HG03378 (cell line): Measurements from ENCODE around the gene TMED4.
"Not testable (repeated sequence)": the region's sequence is repeated elsewhere in the genome, so short reads cannot be mapped to it uniquely, and the experiment has no call there.

Source experiments
- ATAC-seq: cut with Tn5 transposase; IDR thresholded peaks from one replicate; pipeline ENCODE4 v1.9.1; 2021; ENCODE audit warnings: mild to moderate bottlenecking, moderate library complexity; ENCODE audit not compliant: unreplicated experiment

TMED4 gene

DNA sequence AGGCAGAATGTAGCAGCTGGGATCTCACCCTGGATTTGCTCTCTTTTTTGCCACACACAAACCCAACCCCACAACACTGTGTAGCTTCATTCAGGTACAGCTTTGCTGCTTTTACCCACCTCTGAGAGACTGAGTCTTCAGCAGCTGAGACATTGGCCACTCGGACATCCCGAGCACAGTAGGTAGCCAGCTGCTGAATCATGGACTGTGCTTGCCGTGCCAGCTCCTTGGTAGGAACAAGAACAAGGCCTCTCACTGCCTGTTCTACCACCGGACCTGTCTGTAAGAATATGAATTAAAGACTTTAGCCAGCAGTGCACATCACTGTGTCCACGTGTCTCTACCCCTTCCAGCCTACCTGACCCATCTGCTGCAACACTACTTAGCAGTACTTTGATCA is 9.3 kb downstream of the TMED4 start:
- no peak for ATAC-seq

DNA sequence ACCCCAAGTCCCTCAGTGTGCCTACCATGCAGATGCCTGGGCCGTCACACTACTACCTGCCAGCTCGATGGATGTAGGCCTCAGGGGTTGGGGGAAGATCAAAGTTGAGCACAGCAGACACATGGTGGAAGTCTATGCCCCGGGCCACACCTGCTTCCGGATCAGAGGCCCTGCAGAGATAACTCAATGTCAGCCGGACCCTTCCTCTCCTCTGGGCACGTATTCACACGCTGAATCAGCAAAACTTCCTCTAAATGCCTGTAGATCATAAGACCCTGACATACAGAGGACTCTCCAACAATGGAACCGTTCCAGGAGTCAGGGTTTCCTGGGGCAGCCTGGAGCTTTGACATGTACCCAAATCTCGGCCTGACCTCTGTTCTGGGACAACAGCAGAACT is 12.1 kb downstream of the TMED4 start:
- ATAC-seq = no peak

DNA sequence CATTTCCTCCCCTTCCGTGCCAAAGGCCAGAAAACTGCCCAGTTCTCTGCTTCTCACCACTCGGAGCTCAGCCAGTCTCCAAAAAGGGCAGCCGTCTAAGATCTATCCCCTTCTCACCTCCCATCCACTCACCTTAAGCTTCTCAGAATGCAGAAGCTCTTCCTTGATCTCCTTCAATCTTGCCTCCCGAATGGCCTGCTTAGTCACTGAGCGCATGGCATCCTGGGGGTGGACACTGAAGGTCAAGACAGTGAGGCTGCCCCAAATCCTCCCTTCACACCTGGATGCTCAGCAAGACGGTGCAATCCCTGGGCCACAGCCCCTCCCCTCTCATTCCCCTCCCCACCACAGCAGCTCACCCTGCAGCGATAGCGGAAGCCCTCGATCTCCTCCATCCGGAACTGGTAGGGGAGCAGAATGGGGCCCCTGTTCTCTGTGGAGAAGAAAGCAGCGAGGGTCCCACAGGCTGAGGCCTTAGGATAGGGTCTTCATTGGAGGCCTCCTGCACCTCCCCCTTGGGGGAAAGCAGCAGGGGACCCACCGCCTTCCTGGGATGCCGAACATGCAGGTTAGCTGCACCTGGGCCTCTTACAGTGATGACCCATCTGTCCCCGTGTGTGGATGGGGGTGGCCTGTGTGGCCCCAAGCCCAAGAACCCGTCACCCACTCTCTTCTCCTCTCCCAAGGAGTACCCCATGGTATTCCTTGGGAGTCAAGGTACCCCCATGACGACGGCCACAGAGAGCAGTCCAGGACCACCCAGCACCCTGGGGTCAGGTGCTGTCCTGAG is 13.1 kb downstream of the TMED4 start:
- ATAC-seq = no peak

DNA sequence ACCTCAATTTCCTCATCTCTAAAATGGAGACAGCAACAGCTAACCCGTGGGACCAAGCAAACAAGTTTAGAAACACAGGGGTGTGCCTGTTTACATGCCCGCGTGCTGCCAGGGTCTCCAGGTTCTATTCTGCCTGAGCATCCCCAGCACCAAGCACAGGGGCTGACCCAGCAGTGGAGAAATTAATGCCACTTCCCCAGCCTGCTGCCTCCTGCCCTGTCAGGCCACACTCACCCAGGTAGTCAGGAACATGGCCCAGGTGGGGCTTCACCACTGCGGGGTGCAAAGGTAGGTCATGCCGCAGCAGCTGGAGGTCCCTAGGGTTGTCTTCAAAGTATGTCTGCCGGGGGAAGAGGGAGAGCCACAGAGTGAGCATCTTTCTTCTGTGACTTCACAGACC is 14.1 kb downstream of the TMED4 start:
- no peak for ATAC-seq

DNA sequence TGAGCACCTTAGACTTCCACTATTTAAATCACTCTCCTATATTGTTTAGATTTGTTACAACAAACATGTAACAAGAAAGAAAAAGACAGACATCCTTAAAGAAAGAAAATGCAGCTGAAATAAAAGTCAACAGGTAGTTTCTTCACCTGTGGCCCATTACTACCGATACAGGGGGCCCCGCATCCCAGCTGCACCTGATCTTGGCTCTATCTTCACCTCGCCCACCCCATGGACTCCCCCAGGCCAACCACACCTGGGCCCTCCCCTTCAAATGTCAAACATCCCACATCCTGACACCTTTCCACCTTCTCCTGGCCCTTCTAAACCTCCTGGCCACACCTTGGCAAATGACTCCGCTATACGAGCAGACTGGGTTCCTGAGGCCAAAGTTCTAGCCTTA is 15.4 kb downstream of the TMED4 start:
- ATAC-seq = no peak

DNA sequence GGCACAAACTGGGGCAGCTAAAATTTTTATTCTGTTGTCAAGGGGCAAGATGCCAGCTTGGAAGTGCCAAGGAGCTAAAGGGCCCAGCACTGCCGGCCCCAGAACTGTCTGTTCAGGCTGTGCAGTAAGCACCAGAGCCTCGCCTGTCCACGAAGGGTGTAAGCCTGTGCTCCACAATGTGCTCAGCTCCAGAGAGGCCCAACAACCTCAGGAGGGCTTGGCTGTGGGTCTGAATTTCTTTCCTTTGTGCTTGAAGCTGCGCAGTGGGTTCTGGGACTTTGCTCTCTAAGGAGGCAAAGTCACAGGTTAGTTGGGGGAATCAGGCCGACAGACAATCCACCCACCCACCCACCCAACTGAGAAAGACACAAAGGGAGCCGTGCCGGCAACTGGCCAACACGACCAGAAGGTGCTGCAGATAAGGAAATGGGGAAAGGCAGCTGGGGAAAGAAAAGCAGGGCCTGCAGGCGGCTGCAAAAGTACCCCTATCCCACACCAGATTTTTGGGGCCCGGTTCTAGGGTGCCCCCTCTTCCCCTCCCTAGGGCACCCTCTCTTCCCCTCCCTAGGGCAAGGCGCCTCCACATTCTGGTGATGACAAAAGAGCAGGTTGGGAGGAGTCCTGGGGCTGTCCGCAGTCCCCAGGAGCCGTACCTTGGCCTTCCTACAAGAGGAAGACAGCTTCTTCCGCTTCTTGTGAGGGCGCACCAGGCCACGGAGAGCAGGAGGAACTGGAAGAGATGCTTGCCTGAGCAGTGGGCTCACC is 16.1 kb downstream of the TMED4 start:
- ATAC-seq = no peak

DNA sequence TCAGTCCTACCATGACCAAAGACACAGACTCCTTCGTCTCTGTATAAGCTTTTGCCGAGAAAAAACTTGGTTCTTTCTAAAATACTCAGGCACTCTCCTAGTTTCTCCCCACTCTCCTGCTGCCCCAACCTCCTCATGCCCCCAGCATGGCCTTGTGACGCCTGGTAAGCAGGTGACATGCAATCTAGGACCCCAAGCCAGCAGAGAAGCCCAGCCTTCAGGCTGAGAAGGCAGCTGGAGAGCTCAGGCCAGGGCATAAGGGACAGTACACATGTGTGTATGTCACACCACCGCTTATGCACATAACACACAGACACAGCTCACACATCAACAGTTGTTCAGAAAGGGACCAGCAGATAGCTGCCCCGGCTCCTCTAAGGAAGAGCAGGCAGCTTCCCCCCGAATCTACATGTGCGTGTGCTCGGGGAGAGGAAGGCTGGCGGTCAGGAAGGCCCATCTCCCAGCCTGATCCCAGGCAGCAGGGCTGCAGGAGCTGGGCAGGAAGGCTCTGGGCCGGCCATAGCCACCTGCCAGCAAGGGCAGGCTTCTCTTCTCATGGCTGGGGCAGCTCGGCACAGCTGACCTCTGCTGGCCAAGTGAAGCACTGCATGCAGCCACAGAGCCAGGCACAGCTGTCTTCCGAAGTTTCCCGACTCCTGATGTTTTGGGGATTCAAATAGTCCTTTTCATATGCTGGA is 16.8 kb downstream of the TMED4 start:
- no peak for ATAC-seq

DNA sequence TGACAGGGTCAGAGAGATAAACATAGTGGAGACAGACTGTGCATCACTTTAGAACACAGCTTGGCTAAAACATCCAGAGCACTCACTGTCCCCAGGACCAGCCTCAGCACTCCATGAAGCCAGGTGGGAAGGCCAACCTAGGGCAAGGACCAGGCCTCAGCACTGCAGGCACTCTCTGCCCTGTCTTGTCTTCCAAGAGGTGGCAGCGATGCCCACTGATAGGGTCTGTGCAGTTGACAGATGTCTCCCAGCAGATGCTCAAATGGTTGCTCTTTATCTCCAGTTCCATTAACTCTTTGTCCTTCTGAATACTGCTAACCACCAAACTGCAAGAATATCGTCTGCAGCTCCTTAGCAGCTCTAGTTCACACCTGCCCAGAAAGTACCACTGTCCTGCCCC is 17.4 kb downstream of the TMED4 start:
- ATAC-seq = no peak

DNA sequence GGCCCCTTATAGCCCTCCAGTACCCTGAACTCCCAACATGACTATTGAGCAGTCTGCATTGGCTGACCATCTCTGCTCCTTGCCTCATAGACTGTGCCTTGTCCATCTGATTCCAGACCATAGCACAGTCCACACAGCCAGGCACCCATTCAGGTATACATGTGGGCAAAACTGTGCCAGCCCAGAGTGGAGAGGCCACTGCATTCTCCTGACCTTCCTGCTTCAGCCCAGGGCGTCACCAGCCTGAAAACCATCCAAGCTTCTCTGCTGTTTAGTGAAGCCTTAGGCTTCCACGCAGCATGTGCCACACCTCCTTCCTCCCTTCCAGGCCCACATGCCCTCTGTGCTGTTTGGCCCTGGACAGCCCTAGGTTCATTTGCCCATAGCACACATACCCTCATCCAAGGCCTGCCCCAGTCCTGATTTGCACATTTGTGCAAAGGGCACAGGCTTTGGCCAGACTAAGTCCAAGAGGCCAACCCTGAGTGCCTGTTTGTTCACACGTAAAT is 18.8 kb downstream of the TMED4 start:
- ATAC-seq = no peak

DNA sequence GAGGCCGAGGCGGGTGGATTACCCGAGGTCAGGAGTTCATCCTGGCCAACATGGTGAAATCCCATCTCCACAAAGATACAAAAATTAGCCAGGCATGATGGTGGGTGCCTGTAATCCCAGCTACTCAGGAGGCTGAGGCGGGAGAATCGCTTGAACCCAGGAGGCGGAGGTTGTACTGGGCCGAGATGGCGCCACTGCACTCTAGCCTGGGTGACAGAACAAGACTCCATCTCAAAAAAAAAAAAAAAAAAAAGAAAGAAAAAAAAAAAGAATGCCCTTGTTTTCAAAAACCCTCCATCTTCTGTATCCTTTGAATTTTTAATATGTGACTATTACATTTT is 19.4 kb downstream of the TMED4 start:
- not testable (repeated sequence) for ATAC-seq

DNA sequence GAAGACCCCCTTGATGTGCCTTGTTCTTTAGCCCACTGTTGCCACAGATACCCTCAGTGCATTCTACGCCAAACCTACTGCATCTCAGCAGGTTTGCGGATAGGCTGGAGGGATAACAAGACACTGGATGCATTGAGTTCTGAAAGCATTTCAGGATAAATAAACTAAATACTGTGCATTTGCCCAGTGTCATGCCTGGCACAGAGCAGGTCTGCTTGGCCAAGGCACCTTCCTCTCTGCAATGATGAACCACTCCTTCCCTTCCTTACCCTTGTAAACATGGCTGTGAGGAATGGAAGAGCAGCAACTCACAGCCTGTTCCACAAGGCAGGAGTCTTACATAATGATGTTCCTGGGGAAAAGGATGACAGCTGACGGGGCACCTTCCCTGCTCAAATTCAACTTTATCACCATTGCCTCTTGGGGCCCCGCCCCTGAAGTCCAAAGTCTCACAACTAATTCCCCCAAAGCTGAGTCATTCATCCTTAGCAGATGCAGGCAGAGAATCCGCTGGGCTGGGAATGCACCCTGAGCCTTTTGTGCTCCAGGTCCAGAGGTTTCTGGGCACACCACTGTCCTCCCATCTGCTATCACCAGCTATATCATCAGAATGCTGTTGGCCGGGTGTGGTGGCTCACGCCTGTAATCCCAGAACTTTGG is 19.9 kb downstream of the TMED4 start:
- no peak for ATAC-seq

DNA sequence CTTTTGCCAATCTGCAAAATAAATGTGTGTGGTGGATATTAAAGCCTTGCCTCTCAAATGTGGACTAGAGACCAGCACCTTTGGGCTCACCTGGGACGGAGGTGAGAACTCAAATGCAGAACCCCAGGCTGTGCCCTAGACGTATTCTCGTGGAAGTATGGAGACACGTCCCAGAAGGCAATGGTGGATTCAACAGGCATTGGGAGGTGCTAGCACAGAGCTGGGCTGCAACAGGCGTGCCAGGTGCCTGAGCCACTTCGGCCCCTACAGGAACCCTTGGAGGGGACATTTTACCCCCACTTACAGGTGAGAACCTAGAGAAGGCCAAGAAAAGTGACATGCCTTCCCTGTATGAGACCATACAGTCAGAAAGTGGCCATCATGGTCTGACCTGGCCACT is 20.6 kb downstream of the TMED4 start:
- no peak for ATAC-seq

DNA sequence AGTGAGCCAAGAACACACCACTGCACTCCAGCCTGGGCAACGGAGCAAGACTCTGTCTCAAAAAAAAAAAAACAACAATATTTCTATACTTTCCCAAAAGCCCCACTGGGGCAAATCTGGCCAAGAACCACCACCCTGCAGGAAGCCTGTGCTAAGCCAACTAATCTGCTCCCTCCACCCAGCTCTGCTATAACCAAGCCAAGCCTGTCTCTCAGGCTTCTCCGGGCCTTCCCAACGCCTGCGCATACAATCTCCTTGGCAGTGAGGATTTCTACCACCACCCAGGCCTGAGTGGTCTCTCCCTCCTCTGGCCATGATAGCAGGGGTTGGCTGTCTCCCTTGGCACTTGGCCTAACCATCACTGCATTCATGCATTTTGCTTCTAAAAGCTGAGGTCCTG is 22.5 kb downstream of the TMED4 start:
- no peak for ATAC-seq

DNA sequence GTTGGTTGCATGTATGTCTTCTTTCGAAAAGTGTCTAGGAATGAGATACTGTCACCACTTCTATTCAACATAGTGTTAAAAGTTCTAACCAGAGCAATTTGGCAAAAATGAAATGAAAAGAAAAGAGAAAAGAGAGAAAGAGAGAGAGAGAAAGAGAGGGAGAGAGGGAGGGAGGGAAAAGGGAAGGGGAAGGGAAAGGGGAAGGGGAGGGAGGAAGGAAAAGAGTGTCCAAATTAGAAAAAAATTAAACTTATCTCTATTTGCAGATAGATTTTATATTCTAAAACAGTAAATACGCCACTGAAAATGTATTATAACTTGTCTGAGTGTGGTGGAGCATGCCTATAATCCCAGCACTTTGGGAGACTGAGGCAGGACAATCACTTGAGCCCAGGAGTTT is 24.5 kb downstream of the TMED4 start:
- no peak for ATAC-seq

DNA sequence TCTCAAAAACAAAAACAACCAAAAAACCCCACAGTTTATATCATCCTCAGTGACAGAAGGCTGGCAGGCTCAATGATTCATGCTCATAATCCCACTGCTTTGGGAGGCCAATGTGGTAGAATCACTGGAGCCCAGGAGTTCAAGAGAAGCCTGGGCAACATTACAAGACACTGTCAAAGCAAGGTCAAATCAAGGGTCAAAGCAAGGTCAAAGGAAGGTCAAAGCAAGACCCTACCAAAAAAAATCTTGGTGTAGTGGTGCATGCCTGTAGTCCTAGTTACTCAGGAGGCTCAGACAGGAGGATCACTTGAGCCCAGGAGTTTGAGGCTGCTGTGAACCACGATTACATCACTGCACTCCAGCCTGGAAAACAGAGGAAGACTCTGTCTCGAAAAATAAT is 26.7 kb downstream of the TMED4 start:
- no peak for ATAC-seq

DNA sequence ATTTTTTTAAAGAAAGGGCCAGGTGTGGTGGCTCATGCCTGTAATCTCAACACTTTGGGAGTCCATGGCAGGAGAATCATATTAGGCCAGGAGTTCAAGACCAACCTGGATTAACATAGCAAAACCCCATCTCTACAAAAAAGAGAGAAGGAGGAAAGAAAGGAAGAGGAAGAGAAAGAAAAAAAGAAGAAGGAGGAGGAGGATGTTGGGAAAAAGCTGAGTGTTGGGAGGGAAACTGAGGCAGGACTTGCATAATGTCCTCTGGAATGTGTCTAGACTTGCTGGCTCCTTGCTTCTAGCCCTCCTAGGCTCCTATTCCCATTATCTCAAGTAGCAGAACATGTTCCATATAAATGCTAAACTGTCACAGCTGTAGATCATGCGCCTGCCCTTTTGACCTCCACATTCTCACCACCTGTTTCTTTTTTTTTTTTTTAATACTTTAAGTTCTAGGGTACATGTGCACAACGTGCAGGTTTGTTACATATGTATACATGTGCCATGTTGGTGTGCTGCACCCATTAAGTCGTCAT is 29.5 kb downstream of the TMED4 start:
- not testable (repeated sequence) for ATAC-seq

DNA sequence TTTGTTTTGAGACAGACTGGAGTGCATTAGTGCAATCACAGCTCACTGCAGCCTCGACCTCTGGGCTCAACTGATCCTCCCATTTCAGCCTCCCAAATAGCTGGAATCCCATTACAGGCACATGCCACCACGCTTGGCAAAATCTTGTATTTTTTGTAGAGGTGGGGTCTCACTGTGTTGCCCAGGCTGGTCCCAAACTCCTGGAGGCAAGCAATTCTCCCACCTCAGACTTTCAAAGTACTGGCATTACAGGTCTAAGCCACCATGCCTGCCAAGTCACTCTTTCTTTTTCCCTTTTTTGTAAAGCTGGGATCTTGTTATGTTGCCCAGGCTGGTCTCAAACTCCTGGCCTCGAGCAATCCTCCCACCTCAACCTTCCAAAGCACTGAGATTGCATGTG is 32.6 kb downstream of the TMED4 start:
- no peak for ATAC-seq

DNA sequence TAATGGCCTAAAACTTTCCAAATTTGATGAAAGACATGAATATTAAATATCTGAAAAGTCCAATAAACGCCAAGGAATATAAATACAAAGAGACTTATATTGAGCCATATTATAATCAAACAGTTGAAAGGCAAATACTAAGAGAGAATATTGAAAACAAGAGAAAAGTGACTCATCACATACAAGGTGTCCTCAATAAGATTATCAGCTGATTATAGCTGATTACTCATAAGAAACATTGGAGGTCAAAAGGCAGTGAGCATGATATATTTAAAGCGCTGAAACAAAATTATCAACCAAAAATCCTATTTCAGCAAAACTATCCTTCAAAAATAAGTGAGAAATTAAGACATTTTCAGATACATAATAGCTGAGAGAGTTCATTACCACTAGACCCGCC is 33.1 kb downstream of the TMED4 start:
- ATAC-seq = no peak

DNA sequence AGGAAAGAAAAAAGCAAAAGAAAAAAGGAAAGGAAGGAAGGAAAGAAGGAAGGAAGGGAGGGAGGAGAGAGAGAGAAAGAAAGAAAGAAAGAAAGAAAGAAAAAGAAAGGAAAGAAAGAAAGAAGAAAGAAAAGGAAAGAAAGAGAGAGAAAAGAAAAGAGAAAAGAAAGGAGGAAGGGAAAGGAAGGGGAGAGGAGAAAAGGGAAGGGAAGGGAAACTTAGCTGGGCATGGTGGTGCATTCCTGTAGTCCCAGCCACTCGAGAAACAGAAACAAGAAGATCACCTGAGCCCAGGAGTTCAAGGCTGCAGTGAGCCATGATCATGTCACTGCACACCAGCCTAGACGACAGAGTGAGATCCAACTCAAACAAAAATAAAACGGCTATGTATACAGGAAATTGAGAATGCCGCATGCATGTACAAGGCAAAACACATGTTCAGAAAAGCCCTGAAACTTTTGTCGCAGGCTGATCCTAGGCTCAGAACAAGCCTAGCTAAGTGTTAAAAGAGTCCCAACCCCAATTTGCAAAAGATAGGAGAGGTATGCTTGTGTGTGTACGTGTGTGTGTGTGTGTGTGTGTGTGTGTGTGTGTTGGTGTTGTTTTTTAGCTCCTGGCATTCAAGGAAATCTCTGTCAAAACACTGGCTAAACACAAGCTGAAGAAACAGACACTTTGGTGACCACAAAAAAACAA is 34.3 kb downstream of the TMED4 start:
- no peak for ATAC-seq

DNA sequence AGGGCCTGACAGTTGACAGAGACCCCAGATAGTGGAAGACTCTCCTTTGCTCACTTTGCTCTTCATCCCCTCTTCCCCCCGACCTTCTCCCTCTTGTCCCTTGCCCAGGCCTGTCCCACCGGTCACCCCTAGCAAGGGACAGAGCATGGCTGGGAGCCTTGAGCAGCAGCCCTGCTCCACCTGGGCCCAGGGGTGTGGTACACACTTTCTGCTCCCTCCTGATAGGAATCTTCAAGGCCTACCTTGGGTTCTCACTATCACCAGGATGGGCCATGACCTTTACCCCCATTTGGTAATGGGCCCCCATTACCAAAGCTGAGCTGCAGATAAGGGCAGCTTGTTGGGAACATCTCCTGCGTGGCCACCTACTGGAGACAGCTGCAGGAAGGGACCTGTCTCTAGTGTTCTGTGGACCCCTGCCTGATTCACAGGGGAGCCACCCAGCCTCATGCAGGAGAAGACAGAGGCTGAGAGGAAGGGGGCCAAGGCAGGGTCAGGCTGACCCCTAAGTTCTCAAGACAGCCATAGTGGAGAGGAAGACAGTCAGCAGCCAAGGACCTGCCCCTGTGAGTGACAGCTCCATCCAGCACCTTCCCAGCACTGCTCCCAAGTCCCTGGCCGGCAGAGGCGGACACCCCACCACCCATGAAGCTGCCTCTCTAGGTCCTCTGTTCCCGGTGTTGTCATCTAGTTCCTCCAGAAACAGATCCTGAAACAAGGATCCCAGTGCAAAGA is 40.0 kb downstream of the TMED4 start:
- ATAC-seq = no peak
